G401 (cell line): Measurements from ENCODE around the gene BEAN1. TPM values are rescaled to one million over a fixed set of nuclear protein-coding genes. Genes with fewer than 3 reads are reported as not detected.
"Not testable (repeated sequence)": the region's sequence is repeated elsewhere in the genome, so short reads cannot be mapped to it uniquely, and the experiment has no call there.

Source experiments
- DNase-seq: peaks from one replicate; pipeline ENCODE4 v3.0.0-alpha.2; 2015; ENCODE audit warnings: low spot score
- in situ Hi-C: cut with HindIII; loops from 2 replicates; pipeline ENCODE4 v1.10.0; 2016; ENCODE audit warnings: low sequenced_read_pairs, mixed read lengths
- total RNA-seq: library from RNA; depleted of rRNA; stranded (reverse); fragments of >200 nt; shearing (Covaris generic); gene quantifications from 2 replicates; pipeline ENCODE4 v1.2.3, GENCODE V29; 2014

Gene BEAN1
- total RNA-seq, 1 experiment from 2014 or later = not detected

DNA sequence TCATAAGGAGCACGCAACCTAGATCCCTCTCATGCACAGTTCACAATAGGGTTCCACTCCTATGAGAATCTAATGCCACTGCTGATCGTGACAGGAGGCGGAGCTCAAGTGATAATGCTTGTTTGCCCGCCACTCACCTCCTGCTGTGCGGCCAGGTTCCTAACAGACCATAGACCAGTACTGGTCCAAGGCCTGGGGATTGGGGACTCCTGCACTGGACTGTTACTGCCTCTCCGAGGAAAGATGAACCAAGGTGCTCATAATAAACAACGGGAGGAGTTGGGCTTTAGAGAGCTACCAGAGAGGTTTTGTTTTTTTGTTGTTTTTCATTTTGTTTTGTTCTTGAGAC lies 64.6 kb downstream of the BEAN1 start:
- in situ Hi-C loops = no loop called here
- DNase-seq = no peak

DNA sequence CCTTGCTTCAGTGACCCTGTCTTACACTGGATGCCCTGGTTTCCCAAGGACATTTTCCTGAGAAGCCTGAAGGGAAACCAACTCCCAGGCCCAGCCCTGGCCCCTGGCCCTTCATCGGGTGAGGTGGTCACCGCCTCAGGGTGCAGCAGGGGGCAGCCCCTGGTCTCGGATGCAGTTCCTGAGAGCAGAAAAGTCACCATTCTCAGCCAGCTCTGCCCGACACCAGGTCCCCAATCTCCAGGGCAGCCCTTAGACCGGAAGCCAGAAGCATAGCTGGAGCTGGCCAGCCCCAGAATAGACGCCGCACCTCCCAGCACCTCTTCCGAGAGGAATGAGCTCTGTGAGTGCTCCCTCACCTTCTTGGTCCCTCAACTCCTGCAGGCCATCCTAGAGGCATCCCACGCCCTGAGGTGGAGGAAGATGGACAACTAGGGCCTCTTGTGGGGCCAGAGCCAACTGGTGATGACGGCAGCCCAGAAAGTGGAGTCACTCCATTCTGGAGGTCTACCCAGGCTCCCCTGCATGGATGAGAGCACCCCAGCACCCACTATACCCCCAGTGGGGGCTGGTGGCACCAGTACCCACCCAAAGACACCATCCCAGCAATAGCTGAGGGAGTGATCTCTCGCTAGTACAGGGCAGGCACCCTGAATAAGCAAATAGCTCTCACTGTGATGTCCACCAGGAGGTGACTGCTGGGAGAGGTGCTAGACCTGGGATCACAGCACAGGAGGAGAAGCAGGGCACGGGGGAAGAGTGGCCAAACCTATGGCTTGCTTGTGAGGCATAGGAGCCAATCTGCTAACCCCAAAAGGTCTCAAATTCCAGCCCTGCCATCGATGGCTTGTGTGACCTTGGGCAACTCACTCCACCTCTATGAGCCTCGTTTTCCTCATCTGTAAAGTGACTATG lies 66.7 kb downstream of the BEAN1 start:
- no peak for DNase-seq
- in situ Hi-C loops = no loop called here

DNA sequence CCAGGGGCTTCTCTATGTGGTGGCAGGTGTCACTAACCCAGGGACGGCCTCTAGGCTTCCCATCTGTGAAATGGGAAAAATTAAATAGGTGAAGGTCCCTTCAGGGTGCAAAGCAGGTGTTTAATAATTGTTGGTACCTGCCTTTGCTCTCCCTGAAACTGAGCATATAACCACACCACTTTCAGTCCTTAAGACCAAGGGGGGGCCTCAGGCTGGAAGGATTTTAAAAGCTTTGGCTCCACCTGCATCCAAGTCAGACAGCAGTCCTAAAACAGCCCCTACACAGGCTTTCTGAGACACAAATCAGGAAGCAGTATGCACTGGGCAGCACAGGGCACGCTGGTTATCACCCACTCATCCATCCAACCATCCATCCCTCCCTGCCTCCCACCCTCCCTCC lies 67.8 kb downstream of the BEAN1 start:
- in situ Hi-C loops = no loop called here
- no peak for DNase-seq

DNA sequence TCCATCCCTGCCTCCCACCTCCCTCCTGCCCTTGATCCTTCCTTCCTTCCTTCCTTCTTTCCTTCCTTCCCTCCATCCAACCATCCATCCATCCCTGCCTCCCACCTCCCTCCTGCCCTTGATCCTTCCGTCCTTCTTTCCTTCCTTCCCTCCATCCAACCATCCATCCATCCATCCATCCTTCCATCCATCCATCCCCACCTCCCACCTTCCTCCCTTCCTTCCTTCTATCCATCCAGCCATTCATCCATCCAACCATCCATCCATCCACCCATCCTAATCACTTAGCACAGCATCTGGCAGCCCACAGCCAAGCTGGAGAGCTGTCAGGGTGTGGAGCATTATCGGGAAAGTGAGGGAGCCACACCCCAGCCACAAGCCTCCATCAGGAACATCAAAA lies 68.3 kb downstream of the BEAN1 start:
- in situ Hi-C loops = no loop called here
- no peak for DNase-seq

DNA sequence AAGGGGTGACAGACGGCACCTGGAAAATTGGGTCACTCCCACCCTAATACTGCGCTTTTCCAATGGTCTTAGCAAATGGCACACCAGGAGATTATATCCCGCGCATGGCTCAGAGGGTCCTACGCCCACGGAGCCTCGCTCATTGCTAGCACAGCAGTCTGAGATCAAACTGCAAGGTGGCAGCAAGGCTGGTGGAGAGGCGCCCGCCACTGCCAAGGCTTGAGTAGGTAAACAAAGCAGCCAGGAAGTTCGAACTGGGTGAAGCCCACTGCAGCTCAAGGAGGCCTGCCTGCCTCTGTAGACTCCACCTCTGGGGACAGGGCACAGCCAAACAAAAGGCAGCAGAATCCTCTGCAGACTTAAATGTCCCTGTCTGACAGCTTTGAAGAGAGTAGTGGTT lies 69.1 kb downstream of the BEAN1 start:
- DNase-seq, in situ Hi-C loops: not testable (repeated sequence)

DNA sequence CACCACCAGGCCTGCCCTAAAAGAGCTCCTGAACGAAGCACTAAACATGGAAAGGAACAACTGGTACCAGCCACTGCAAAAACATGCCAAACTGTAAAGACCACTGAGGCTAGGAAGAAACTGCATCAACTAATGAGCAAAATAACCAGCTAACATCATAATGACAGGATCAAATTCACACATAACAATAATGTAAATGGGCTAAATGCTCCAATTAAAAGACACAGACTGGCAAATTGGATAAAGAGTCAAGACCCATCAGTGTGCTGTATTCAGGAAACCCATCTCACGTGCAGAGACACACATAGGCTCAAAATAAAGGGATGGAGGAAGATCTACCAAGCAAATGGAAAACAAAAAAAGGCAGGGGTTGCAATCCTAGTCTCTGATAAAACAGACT lies 70.8 kb downstream of the BEAN1 start:
- DNase-seq, in situ Hi-C loops: not testable (repeated sequence)

DNA sequence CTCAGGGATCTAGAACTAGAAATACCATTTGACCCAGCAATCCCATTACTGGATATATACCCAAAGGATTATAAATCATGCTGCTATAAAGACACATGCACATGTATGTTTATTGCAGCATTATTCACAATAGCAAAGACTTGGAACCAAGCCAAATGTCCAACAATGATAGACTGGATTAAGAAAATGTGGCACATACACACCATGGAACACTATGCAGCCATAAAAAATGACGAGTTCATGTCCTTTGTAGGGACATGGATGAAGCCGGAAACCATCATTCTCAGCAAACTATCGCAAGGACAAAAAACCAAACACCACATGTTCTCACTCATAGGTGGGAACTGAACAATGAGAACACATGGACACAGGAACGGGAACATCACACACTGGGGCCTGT lies 74.5 kb downstream of the BEAN1 start:
- in situ Hi-C loops, DNase-seq: not testable (repeated sequence)

DNA sequence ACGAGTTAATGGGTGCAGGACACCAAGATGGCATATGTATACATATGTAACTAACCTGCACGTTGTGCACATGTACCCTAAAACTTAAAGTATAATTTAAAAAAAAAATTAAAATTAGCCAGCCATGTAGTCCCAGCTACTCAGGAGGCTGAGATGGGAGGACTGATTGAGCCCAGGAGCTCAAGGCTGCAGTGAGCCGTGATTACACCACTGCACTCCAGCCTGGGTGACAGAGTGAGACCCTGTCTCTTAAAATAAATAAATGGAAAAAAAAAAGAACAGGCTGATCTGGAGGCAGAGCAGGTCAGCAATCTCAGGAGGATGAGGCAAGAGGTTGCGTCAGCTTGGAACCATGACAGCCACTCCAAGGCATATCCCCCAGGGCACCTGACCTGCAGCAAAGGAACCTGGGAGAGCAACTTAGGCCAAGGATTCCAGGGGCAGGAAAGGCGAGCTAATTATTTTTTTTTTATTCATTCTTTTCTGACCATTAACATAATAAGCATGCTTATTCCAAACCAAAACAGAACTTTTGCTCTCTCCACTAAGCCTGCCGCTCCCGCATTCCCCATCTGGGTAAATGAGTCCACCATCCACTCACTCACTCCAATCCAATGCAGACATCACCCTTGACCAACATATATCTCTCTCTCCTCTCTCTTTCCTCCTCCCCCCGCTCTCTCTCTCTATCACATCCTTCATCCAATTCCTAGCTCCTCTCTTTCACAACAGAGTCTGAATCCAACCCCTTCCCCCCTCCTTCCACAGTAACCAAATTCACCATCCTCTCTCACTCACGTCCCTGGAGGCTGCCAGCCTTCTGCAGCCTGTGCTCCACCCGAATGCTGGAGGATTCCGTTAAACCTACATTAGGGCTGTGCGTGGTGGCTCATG lies 75.2 kb downstream of the BEAN1 start:
- DNase-seq = no peak
- in situ Hi-C loops = no loop called here

DNA sequence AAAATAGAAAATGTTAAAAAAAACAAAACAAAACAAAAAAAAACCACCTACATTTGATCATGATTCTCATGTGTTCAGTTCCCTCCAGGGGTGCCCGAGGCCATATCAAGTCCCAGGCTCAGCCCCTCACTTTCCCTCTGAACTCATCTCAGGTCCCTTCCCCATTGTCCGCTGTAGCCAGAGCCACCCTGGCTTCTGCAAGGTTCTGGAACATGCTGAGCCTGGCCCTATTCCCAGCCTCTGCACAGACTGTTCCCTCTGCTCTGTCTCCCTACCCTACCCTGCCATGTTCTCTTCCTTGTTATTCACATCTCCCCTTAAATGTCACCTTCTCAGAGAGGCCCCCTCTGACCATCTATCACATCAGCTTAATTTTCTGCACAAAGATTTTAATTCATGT lies 75.9 kb downstream of the BEAN1 start:
- in situ Hi-C loops = no loop called here
- DNase-seq = peak; percentile 45

DNA sequence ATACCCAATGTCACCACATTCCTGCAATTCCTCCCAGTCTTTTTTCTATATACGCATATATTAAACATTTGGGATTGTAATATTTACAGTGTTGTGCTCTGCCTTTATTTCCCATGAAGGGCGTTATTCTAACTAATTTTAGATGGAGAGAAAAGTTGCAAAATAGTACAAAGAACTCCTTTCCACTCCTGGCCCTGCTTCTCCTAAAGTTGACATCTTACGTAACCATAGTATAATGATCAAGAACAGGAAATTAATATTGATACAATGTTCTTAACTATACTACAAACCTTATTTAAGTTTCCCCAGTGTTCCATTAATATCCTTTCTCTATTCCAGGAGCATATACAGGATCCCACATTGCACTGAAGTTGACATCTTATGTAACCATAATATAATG lies 76.5 kb downstream of the BEAN1 start:
- no peak for DNase-seq
- in situ Hi-C loops = no loop called here

DNA sequence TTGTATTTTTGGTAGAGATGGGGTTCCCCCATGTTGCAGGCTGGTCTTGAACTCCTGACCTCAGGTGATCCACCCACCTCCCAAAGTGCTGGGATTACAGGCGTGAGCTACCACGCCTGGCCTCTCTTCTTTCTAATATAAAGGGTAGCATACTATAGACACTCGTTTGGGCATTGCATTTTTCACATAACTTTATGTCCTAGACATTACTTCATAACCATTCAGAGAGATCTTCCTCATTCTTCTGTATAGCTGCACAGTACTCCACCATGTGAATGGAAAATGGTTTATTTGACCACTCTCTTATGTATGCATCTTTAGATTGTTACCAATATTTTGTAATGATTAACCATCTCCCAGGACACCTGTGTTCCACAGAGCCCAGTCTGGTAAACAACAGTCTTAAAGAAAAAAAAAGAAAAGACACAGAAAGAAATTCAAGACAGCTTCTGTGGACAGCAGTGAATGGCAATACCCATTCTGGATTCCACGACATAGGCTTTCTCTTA lies 80.7 kb downstream of the BEAN1 start:
- no peak for DNase-seq
- in situ Hi-C loops = no loop called here

DNA sequence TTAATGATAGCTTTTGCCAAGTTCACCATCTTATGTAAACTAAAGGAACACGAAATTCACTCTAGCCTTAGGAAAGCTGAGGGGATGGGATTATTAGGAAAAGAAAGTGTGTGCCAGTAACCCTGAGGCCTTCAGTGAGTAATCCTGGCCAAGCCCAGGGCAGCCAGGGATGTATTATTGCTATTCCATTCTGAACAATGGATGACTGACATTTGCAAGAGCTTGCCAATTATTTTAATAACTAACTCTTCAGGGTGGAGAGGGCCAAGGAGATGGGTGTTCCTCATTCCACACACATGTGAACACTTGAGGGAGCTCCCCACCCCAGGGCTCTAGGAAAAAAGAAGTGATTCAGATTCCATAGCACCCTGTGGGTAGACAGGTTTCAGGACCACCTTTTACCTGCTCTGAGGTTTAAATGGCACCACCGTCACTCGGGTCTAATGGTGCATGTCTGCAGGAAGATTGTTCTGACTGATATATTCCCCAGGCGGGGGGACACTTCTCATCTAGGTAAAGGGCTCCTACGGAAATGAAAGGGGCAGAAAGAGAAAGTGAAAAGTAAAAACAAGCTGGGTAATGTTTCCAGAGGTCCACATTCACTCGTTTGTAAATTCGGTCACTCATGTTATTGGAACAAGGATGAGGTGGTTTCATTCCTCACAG lies 81.3 kb downstream of the BEAN1 start:
- in situ Hi-C loops = no loop called here
- no peak for DNase-seq

DNA sequence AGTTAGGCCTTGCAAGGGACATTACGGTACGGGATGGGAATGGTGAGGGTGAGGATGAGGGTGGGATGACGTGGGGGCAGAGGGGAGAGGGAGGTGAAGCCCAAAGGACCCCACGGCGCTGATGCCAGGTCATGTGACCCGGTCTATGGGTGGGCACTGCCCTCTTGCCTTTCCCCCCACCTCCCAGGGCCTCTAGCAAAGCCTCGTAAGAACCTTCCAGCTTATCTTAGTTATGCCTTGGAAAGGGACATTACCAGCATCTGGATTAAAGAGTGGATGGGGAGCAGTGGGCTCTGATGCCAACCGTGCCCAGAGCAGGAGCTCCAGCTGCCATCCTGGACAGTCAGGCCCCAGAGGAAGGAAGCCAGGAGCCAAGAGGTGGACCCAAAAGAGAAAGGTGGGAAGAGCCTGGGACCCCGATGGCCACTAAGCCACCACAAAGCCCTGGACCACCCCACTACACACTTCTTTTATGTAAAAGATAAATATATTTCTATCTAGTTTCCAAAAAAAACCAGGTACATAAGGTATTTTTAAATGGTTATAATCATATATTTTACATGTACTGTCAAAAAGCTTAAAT lies 81.9 kb downstream of the BEAN1 start:
- in situ Hi-C loops = no loop called here
- no peak for DNase-seq

DNA sequence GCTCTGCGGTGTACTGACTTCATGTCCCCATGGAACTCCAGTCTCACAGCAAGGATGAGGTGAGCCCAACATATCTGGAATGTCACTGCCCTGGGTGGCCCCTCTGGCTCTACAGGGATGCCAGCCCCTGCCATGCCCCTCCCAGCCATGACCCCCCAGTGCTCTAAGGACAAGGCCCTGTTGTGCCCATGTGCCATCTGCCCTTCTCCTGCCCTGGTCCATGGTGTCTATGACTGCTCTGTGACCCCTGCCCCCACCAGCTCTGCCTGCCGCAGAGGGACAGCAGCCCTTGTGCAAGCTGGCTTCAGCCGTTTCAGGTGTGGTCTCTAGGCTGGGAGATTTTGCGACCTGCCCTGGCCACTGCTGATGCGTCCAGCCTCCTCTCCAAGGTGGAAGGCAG lies 82.5 kb downstream of the BEAN1 start:
- DNase-seq = no peak
- in situ Hi-C loops = no loop called here

DNA sequence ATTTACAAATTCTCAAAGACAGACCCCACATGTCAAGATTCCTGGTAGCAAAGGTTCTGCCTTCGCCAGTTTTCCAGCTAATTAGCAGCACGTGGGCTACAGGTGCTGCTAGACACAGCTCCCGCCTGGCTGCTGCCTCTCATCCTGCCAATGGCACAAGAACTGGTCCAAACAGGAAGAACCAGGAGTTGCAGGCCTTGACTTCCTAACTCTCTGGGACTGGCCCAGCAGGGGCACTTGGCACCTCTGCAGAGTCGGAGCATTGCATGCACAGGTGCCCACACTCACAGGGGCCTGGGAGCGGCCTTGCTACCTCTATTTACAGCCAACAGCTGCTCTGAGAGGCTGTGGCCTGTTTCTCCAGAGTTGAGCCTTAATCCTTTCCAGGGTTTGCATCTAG lies 83.2 kb downstream of the BEAN1 start:
- in situ Hi-C loops = no loop called here
- no peak for DNase-seq

DNA sequence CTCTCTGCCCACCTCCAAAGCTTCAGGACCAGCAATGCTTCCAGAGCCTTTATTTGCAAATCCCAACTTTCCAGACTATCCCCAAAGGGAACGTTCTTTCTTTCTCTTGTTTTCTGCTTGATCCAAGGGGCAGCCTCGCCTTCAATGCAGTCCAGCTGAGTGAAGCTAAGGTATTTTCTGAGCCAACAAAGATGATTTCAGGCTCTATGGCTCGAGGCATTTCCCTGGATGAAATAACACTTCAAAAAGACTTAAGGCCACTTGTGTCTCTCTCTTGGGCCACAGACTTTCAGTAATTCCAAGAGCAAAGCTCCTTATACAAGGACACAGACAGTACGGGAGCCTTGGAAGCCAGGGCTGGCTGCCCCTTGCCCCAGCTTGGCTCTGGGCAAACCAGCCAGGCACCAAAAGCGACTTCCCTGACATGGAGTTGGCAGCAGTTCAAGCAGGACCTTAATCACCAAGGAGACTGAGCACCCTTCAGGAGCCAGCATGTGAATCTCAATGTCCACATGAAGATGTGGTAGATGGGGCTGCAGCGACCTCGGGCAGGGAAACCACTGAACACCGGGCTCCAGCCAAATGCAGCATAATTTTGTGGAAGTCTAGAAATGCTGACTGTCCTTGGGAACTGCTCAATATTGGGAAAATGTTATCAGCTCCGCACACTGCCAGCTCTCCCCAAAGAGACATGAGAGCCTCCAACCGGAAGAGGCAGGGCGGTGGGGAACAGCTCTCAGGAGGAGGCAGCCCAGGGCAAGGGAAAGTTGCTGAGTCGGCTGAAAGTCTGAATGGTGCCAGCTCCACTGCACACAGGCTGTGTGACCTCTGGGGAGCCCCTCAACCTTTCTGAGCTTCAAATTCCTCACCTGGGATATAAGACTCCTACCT lies 83.9 kb downstream of the BEAN1 start:
- no peak for DNase-seq
- in situ Hi-C loops = no loop called here

DNA sequence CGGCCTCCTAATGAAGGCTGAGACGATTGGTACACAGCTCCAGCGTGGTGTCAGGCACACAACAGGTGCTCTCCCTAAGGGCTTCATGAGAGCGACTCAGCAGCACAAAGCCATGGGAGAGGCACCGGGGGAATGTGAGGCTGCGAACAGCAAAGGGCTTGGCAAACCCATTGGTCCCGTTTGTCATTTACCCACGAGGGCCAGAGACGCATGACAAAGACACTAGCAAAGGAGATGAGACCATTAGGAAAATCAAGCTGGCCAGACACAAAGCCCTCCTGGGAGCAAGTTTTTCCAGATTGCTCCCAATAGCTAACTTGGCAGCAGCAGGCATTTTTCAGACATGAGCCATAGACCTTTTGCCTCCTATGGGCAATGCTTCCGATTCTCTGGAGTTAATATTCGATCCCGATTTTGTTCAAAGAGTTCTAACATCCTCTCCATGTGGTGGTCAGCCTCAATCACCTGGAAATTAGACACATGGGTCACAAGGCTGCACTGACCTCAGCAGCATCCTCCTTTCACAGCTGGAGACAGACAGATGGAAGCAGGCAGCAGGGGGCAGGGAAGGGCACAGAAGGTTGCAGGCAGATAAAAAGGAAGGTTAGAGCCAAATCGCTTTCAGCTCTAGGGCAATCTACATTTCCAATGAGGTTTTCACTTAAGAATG lies 84.6 kb downstream of the BEAN1 start:
- DNase-seq = peak; percentile 63

More for the DNA sequence above, 84.6 kb downstream of the BEAN1 start:
- in situ Hi-C loops = no loop called here
